Endothelial cell of umbilical vein (primary cell): ENCODE data around the gene ITM2B. TPM values are rescaled to one million over a fixed set of nuclear protein-coding genes. Genes with fewer than 3 reads are reported as not detected.

Experiments
- BruUV-seq: library from RNA; stranded (reverse); fragments of 400-500 nt; replicated peaks from 2 replicates; lab custom pipeline; 2021; lab: Mats Ljungman, UMichigan
- CTCF ChIA-PET: fragments of 300-600, 350-600 bp; sonication (Branson Sonifier 250); formaldehyde crosslinking; loops from one replicate; lab custom pipeline; 2021; ENCODE audit warnings: antibody characterized with exemption, inconsistent platforms; lab: Charles Lee
- POLR2A ChIA-PET: fragments of 300-600, 350-600 bp; sonication (Branson Sonifier 250); formaldehyde crosslinking; loops from one replicate; lab custom pipeline; 2021; ENCODE audit warnings: antibody characterized with exemption, inconsistent platforms; lab: Charles Lee
- DNase-seq: peaks from one replicate; pipeline ENCODE4 v3.0.0-alpha.2; 2011; ENCODE audit warnings: low read depth, low spot score
- FAIRE-seq: peaks from 2 replicates; lab custom pipeline; 2011; peaks lifted over from hg19 to GRCh38; lab: Jason Lieb, UNC
- H2AFZ ChIP-seq: 2 replicates; pipeline ENCODE4 v1.6.0; 2012; ENCODE audit warnings: low read depth, low read length, control low read depth, inconsistent platforms
- H3K27ac ChIP-seq: 2 replicates; pipeline ENCODE4 v1.5.1; 2011; ENCODE audit warnings: low read depth, mild to moderate bottlenecking, control low read depth, low read length, moderate library complexity; ENCODE audit not compliant: insufficient read depth
- H3K27me3 ChIP-seq, 2 experiments: 2 replicates each; pipeline versions ENCODE4 v1.6.0 to v1.6.1; 2011; ENCODE audit warnings: low read length in 2 of 2, mixed read lengths in 1 of 2; ENCODE audit not compliant: control insufficient read depth in 2 of 2, insufficient read depth in 2 of 2
- H3K36me3 ChIP-seq, 2 experiments: 2 replicates in 1 of 2; 3 replicates in 1 of 2; pipeline ENCODE4 v1.5.1; 2011; ENCODE audit warnings: low read length in 2 of 2, mild to moderate bottlenecking in 1 of 2, moderate library complexity in 1 of 2; ENCODE audit not compliant: control insufficient read depth in 2 of 2, insufficient read depth in 2 of 2; ENCODE audit errors: extremely low read depth in 1 of 2
- H3K4me1 ChIP-seq: 3 replicates; pipeline ENCODE4 v1.5.1; 2011; ENCODE audit warnings: mild to moderate bottlenecking, low read length; ENCODE audit not compliant: control insufficient read depth, insufficient read depth; ENCODE audit errors: extremely low read depth
- H3K4me2 ChIP-seq: 2 replicates; pipeline ENCODE4 v1.6.1; 2011; ENCODE audit warnings: low read length, control low read depth, mixed read lengths; ENCODE audit not compliant: insufficient read depth
- H3K4me3 ChIP-seq, 3 experiments: fragments of 200-600 bp in 1 of 3; sonication (generic), shearing (Covaris generic) in 1 of 3; replicated peaks in 1 of 3; 2 replicates each; pipeline ENCODE4 v1.5.1; 2011 to 2016; ENCODE audit warnings: control low read depth in 3 of 3, low read length in 3 of 3, mild to moderate bottlenecking in 2 of 3, inconsistent platforms in 1 of 3, low read depth in 1 of 3, moderate library complexity in 1 of 3; ENCODE audit not compliant: insufficient read depth in 1 of 3
- H3K79me2 ChIP-seq: 2 replicates; pipeline ENCODE4 v1.6.0; 2012; ENCODE audit warnings: low read length, inconsistent platforms; ENCODE audit not compliant: control insufficient read depth, insufficient read depth
- H3K9ac ChIP-seq: replicated peaks from 2 replicates; pipeline ENCODE3; 2011; ENCODE audit warnings: low read length, control low read depth; ENCODE audit not compliant: insufficient read depth; ENCODE audit errors: extremely low read depth
- H3K9me1 ChIP-seq: replicated peaks from 3 replicates; pipeline ENCODE4 v1.6.0; 2011; ENCODE audit warnings: mild to moderate bottlenecking, low read length; ENCODE audit not compliant: control insufficient read depth, insufficient read depth; ENCODE audit errors: extremely low read depth
- H3K9me3 ChIP-seq: replicated peaks from 2 replicates; pipeline ENCODE4 v1.5.1; 2012; ENCODE audit warnings: low read length, inconsistent platforms; ENCODE audit not compliant: control insufficient read depth, insufficient read depth
- H4K20me1 ChIP-seq: replicated peaks from 2 replicates; pipeline ENCODE3; 2011; ENCODE audit warnings: mild to moderate bottlenecking, low read length; ENCODE audit not compliant: control insufficient read depth, insufficient read depth; ENCODE audit errors: extremely low read depth
- CTCF ChIP-seq, 2 donors: IDR thresholded peaks; 1 replicate in 1 of 2; 2 replicates in 1 of 2; pipeline ENCODE4 v1.5.1; 2011; ENCODE audit warnings: low read length in 2 of 2, mild to moderate bottlenecking in 2 of 2, moderate library complexity in 2 of 2, control low read depth in 1 of 2, inconsistent platforms in 1 of 2, low read depth in 1 of 2; ENCODE audit not compliant: insufficient read depth in 1 of 2; ENCODE audit errors: extremely low read depth in 1 of 2
- FOS ChIP-seq: IDR thresholded peaks from 2 replicates; pipeline ENCODE4 v1.6.1; 2011; ENCODE audit warnings: mild to moderate bottlenecking, low read length, moderate library complexity, borderline replicate concordance; ENCODE audit not compliant: insufficient read depth
- GATA2 ChIP-seq: IDR thresholded peaks from 2 replicates; pipeline ENCODE4 v1.7.0; 2011; ENCODE audit warnings: low read depth, mild to moderate bottlenecking, moderate library complexity, mixed read lengths, low read length; ENCODE audit not compliant: insufficient read length, insufficient read depth
- JUN ChIP-seq: IDR thresholded peaks from 2 replicates; pipeline ENCODE4 v1.6.1; 2011; ENCODE audit warnings: borderline replicate concordance, low read depth; ENCODE audit not compliant: insufficient read length, insufficient read depth
- MAX ChIP-seq: IDR thresholded peaks from 2 replicates; pipeline ENCODE4 v1.6.1; 2011; ENCODE audit not compliant: insufficient read depth, insufficient read length
- POLR2A ChIP-seq: IDR thresholded peaks from 2 replicates; pipeline ENCODE4 v1.6.1; 2012; ENCODE audit warnings: low read depth, mild to moderate bottlenecking, control low read depth, low read length
- POLR2AphosphoS5 ChIP-seq: IDR thresholded peaks from 2 replicates; pipeline ENCODE4 v1.6.1; 2012; ENCODE audit warnings: low read depth, mild to moderate bottlenecking, control low read depth, low read length, moderate library complexity; ENCODE audit not compliant: insufficient read depth
- dilution Hi-C: fragments of 300-500 bp; cut with MboI; formaldehyde crosslinking; loops from one replicate; pipeline ENCODE4 v1.15.0; 2019; ENCODE audit warnings: low sequenced_read_pairs; ENCODE audit not compliant: extremely low pct_ligation_motif_present
- intact Hi-C: fragments of 100-400 bp; cut with micrococcal nuclease; formaldehyde crosslinking; loops from one replicate; pipeline ENCODE4 v1.10.0; 2022
- polyA plus RNA-seq, 4 experiments: library from polyadenylated mRNA; depleted of rRNA in 3 of 4; stranded (reverse) in 3 of 4; unstranded in 1 of 4; fragments of >200 nt; gene quantifications; 2 replicates each; pipeline versions ENCODE4 v1.2.1 to v1.2.3, GENCODE V29; 2011 to 2012; ENCODE audit warnings: missing spikeins in 1 of 4
- total RNA-seq: library from RNA; stranded (reverse); gene quantifications from 2 replicates; pipeline ENCODE4 v1.2.3, GENCODE V29; 2021

The ITM2B gene
- total and polyA plus RNA-seq, 2 donors (not counting 3 experiments of a cell fraction or from before 2014, with no cell fraction given): 150 to 271 TPM

DNA sequence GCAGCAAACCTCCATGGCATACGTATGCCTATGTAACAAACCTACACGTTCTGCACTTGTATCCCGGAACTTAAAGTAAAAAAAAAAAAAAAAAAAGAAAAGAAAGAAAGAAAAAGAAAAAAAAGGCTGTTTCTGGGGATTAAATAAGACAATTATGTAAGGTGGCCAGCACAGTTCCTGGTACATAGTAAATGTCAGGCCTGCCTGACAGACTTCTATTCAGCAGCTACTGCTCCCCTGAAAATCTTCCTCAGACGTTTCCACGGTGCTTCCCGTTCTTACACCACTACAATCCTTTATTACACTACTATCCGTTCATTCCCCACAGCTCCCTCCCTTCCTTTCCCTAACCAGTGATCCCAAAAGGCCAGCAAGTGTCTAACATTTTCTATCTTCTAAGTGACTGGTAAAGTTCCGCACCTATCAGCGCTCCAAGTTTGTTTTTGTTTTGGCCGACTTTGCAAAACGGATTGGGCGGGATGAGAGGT, 69.9 kb downstream of the ITM2B start:
- intact Hi-C loops: loop anchor here (1.0 to 5.0 kb wide), 7 partner anchors 70 to 302 kb away; partner anchors contain the start of genes ITM2B, LPAR6, MED4 and NUDT15

GRCh38 chr13:48303359-48304142, 70.5 kb downstream of the ITM2B start, which contains the start of gene RB1:
RB1 (plus strand) TSS chr13:48303751; CDS start chr13:48303913, 162 bp downstream.
- H2AFZ ChIP-seq: peak within 1 kb of the TSS; percentile 99
- dilution Hi-C loops (no loop called here), intact Hi-C loops (loop anchor here (1.0 to 5.0 kb wide), 7 partner anchors 70 to 302 kb away; partner anchors contain the start of genes ITM2B, LPAR6, MED4 and NUDT15)
- peak within 1 kb of the TSS; percentile 98 for H3K9ac ChIP-seq
- H4K20me1 ChIP-seq: no peaks in the 10 kb centered on the region
- peak within 1 kb of the TSS; percentile 98 for H3K4me2 ChIP-seq
- H3K4me3 ChIP-seq: peak within 1 kb of the TSS; percentile 94 to 98 (median 97)
- DNase-seq: peak; percentile 92
- H3K9me3 ChIP-seq: no peaks in the 10 kb centered on the region
- no peaks in the 10 kb centered on the region for H3K27me3 ChIP-seq
- H3K9me1 ChIP-seq: no peaks in the 10 kb centered on the region
- peaks cover 0 to 3% of the 10 kb centered on the region in 2 experiments for H3K36me3 ChIP-seq
- ChIA-PET POLR2A (no interaction called here), CTCF (interaction anchor here (0.6 kb wide), 1 partner anchor 277 kb away, joined by 3 read pairs; no protein-coding TSS in a partner anchor)
- FAIRE-seq: peak; percentile 88
- BruUV-seq: no TSS peak
- H3K4me1 ChIP-seq: peaks cover 21% of the 10 kb centered on the region
- TF ChIP-seq FOS: no peak
- TF ChIP-seq GATA2: no peak
- no peak for TF ChIP-seq POLR2A
- no peak for TF ChIP-seq MAX
- no peak for TF ChIP-seq CTCF (IDR thresholded peaks at IDR 0.05; ENCODE audit: extremely low read depth in 1 of 2, insufficient read depth in 1 of 2, low read depth in 1 of 2, low read length in 2 of 2)
- TF ChIP-seq POLR2AphosphoS5: peak; percentile 88
- H3K27ac ChIP-seq: peak within 1 kb of the TSS; percentile 94
- peaks cover 28% of the 10 kb centered on the region for H3K79me2 ChIP-seq

More for the DNA sequence above, 69.9 kb downstream of the ITM2B start:
- Histone ChIP-seq H3K27ac (peak overlapping the region; percentile 94), H3K4me3 (peak overlapping the region; percentile 94 to 98 (median 97)), H4K20me1 (no peaks in the 10 kb centered on the region), H3K9me3 (no peaks in the 10 kb centered on the region), H3K27me3 (no peaks in the 10 kb centered on the region), H3K4me1 (peaks cover 21% of the 10 kb centered on the region), H3K4me2 (peak overlapping the region; percentile 97), H3K9ac (peak overlapping the region; percentile 98), H3K79me2 (peaks cover 28% of the 10 kb centered on the region), H3K9me1 (no peaks in the 10 kb centered on the region), H2AFZ (peak overlapping the region; percentile 99), H3K36me3 (peaks cover 0 to 2% of the 10 kb centered on the region in 2 experiments)
- FAIRE-seq (no peak), DNase-seq (no peak)
- TSS peak; percentile 91 for BruUV-seq
- dilution Hi-C loops: no loop called here
- ChIA-PET CTCF (interaction anchor here (1.1 to 1.2 kb wide), 2 partner anchors 9 to 466 kb away, joined by 3 to 4 read pairs; no protein-coding TSS in a partner anchor), POLR2A (no interaction called here)
- TF ChIP-seq MAX (no peak), JUN (no peak)
